CD4-positive, CD25-positive, alpha-beta regulatory T cell (primary cell): ENCODE results near the gene CTNNAL1. TPM values are rescaled to one million over a fixed set of nuclear protein-coding genes. Genes with fewer than 3 reads are reported as not detected.

Experiments used
- ATAC-seq, 2 donors: fragments of 150-1000 bp; cut with Tn5 transposase; one replicate each; pipeline ENCODE4 v1.10.0; 2021; ENCODE audit warnings: low read depth in 2 of 2, moderate number of reproducible peaks in 2 of 2, moderate library complexity in 1 of 2
- DNase-seq, 3 donors: peaks; one replicate each; pipeline versions ENCODE4 v3.0.0 to v3.0.0-alpha.2; 2012 to 2022; ENCODE audit warnings: mixed read lengths in 1 of 3
- H3K27ac ChIP-seq: one replicate; pipeline ENCODE4 v1.7.0; 2013; ENCODE audit warnings: mild to moderate bottlenecking, low read length; ENCODE audit not compliant: insufficient read depth, poor library complexity, severe bottlenecking
- H3K27me3 ChIP-seq: one replicate; pipeline ENCODE4 v1.7.0; 2013; ENCODE audit warnings: low read length; ENCODE audit not compliant: control insufficient read depth, insufficient read depth
- H3K36me3 ChIP-seq: one replicate; pipeline ENCODE4 v1.7.0; 2013; ENCODE audit warnings: mild to moderate bottlenecking, low read length, moderate library complexity; ENCODE audit not compliant: control insufficient read depth, insufficient read depth
- H3K4me1 ChIP-seq: 2 replicates; pipeline ENCODE4 v1.7.0; 2013; ENCODE audit warnings: mild to moderate bottlenecking, low read length; ENCODE audit not compliant: insufficient read depth, control insufficient read depth, poor library complexity, severe bottlenecking
- H3K4me3 ChIP-seq: one replicate; pipeline ENCODE4 v1.7.0; 2013; ENCODE audit warnings: low read depth, mild to moderate bottlenecking, low read length, moderate library complexity
- H3K9me3 ChIP-seq, 2 experiments: 1 replicate in 1 of 2; 2 replicates in 1 of 2; pipeline ENCODE4 v1.7.0; 2013; ENCODE audit warnings: low read length in 2 of 2, mild to moderate bottlenecking in 1 of 2, moderate library complexity in 1 of 2; ENCODE audit not compliant: control insufficient read depth in 2 of 2
- H3K27ac Mint-ChIP-seq, 3 donors: one replicate each; pipeline ENCODE4 v1.8.0; 2020 to 2022; ENCODE audit warnings: mild to moderate bottlenecking in 3 of 3, mixed read lengths in 3 of 3, moderate library complexity in 2 of 3
- H3K27me3 Mint-ChIP-seq: one replicate; pipeline ENCODE4 v1.8.0; 2022; ENCODE audit warnings: mild to moderate bottlenecking, mixed read lengths
- H3K36me3 Mint-ChIP-seq: one replicate; pipeline ENCODE4 v1.8.0; 2020; ENCODE audit warnings: mixed read lengths
- H3K4me1 Mint-ChIP-seq, 4 donors: one replicate each; pipeline ENCODE4 v1.8.0; 2020 to 2022; ENCODE audit warnings: mixed read lengths in 4 of 4, mild to moderate bottlenecking in 1 of 4
- H3K4me3 Mint-ChIP-seq, 4 donors: one replicate each; pipeline ENCODE4 v1.8.0; 2020 to 2022; ENCODE audit warnings: mild to moderate bottlenecking in 4 of 4, mixed read lengths in 4 of 4, moderate library complexity in 3 of 4
- H3K9me3 Mint-ChIP-seq, 7 donors: one replicate each; pipeline ENCODE4 v1.8.0; 2020 to 2022; ENCODE audit warnings: mixed read lengths in 7 of 7, mild to moderate bottlenecking in 3 of 7, moderate library complexity in 2 of 7
- polyA plus RNA-seq, 4 donors: library from polyadenylated mRNA; unstranded; fragments of 300-500 nt; fragmentation: Illumina TruSeq; gene quantifications; one replicate each; pipeline ENCODE4 v1.2.3, GENCODE V29; 2021
- total RNA-seq: library from RNA; stranded (reverse); gene quantifications from one replicate; pipeline ENCODE4 v1.2.3, GENCODE V29; 2022

The CTNNAL1 gene
- total and polyA plus RNA-seq, 5 donors from 2014 or later: 2.2 to 10.6 (median 7.4) TPM

DNA sequence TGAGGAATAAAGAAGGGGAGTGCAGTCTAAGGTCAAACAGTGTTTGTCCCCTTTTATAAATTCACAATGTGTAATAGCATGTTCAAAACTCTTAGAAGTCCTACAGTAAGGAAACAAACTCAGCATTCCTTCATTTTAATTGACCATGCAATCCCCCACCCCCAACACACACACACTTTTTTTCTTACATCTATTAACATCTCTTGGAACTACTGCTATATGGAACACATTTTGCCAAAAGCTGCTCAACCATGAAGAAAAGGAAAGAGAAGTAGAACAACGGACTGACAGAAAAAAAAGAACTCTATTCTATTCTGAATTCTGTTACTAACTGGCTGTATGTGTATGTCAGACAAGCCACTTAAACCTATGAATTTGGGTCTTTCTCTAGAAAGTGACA is 2.8 kb upstream of the CTNNAL1 start:
- H3K4me1 ChIP-seq: peaks cover 19% of the 10 kb centered on the region
- H3K36me3 ChIP-seq: peaks cover 22% of the 10 kb centered on the region
- H3K27me3 ChIP-seq: no peaks in the 10 kb centered on the region
- ATAC-seq (no peak), DNase-seq (no peak)
- H3K4me1 Mint-ChIP-seq: peaks cover 4 to 23% (median 17%) of the 10 kb centered on the region in 4 donors
- H3K4me3 ChIP-seq: no peak overlapping the region
- H3K9me3 ChIP-seq: no peaks in the 10 kb centered on the region
- H3K4me3 Mint-ChIP-seq: peak overlapping the region in 2 of 4 donors; percentile 22 to 33
- no peaks in the 10 kb centered on the region for H3K9me3 Mint-ChIP-seq
- no peak overlapping the region for H3K27ac ChIP-seq
- H3K27me3 Mint-ChIP-seq: no peaks in the 10 kb centered on the region
- peaks cover 21% of the 10 kb centered on the region for H3K36me3 Mint-ChIP-seq
- peak overlapping the region in 1 of 3 donors; percentile 25 for H3K27ac Mint-ChIP-seq

- Histone ChIP-seq H3K27me3 (no peaks in the 10 kb centered on the region), H3K4me1 (peaks cover 29% of the 10 kb centered on the region), H3K36me3 (peaks cover 10% of the 10 kb centered on the region), H3K4me3 (no peak overlapping the region), H3K27ac (peak overlapping the region; percentile 79), H3K9me3 (no peaks in the 10 kb centered on the region)
- no peaks in the 10 kb centered on the region for H3K27me3 Mint-ChIP-seq
- H3K4me1 Mint-ChIP-seq: peaks cover 4 to 31% (median 26%) of the 10 kb centered on the region in 4 donors
- no peak for ATAC-seq
- peaks cover 9% of the 10 kb centered on the region for H3K36me3 Mint-ChIP-seq
- peak overlapping the region; percentile 32 to 92 (median 79) for H3K4me3 Mint-ChIP-seq
- H3K9me3 Mint-ChIP-seq: no peaks in the 10 kb centered on the region
- H3K27ac Mint-ChIP-seq: peak overlapping the region; percentile 92 to 96 (median 94)
- DNase-seq: no peak
Observed at GRCh38 chr9:109014608-109015280, 1.4 kb upstream of the CTNNAL1 start.

GRCh38 chr9:109013679-109014607 is 644 bp upstream of the CTNNAL1 start:
- H3K4me3 ChIP-seq: peak overlapping the region; percentile 55
- peak in 1 of 3 donors; percentile 5 for DNase-seq
- Mint-ChIP-seq H3K4me3 (peak overlapping the region; percentile 90 to 95 (median 91)), H3K4me1 (peaks cover 7 to 31% (median 29%) of the 10 kb centered on the region in 4 donors), H3K9me3 (no peaks in the 10 kb centered on the region), H3K27me3 (no peaks in the 10 kb centered on the region), H3K27ac (peak overlapping the region; percentile 92 to 96 (median 94)), H3K36me3 (peaks cover under 1% of the 10 kb centered on the region)
- peaks cover 29% of the 10 kb centered on the region for H3K4me1 ChIP-seq
- ATAC-seq: no peak
- no peaks in the 10 kb centered on the region for H3K27me3 ChIP-seq
- H3K9me3 ChIP-seq: no peaks in the 10 kb centered on the region
- H3K36me3 ChIP-seq: peaks cover 2% of the 10 kb centered on the region
- peak overlapping the region; percentile 79 for H3K27ac ChIP-seq

- H3K36me3 ChIP-seq: no peaks in the 10 kb centered on the region
- Mint-ChIP-seq H3K4me3 (peak overlapping the region; percentile 95 to 98 (median 96)), H3K4me1 (peaks cover 3 to 31% (median 30%) of the 10 kb centered on the region in 4 donors), H3K27ac (peak overlapping the region; percentile 93 to 97 (median 96)), H3K9me3 (no peaks in the 10 kb centered on the region), H3K27me3 (no peaks in the 10 kb centered on the region), H3K36me3 (no peaks in the 10 kb centered on the region)
- DNase-seq: peak; percentile 22 to 68 (median 40)
- H3K4me1 ChIP-seq: peaks cover 29% of the 10 kb centered on the region
- H3K27ac ChIP-seq: peak overlapping the region; percentile 79
- no peaks in the 10 kb centered on the region for H3K9me3 ChIP-seq
- H3K27me3 ChIP-seq: no peaks in the 10 kb centered on the region
- ATAC-seq: peak in 1 of 2 donors; percentile 14
- peak overlapping the region; percentile 89 for H3K4me3 ChIP-seq
Observed at GRCh38 chr9:109012009-109012875, 1.1 kb downstream of the CTNNAL1 start.

DNA sequence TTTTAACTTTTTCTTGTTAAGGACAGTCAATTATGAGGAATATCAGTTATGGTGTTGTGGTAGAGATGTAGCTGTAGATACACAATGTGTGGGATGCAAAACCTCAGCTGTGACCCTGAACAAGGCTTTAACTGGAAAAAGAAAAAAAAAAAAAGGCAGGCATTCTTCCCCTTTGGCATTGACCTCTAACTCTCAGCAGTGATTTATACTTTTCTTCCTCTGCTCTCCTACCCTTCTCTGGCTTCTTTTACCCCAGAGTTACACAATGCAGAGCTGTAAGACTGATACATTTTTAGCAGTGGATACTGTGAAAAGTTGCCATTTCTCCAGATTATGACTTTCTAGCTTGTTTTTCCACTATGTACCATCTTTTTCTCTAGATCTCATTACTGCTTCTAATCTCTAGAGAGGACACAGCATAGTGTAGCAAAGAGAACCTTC is 2.0 kb downstream of the CTNNAL1 start:
- H3K4me3 ChIP-seq: peak overlapping the region; percentile 89
- no peaks in the 10 kb centered on the region for H3K27me3 ChIP-seq
- Mint-ChIP-seq H3K4me1 (peaks cover 3 to 31% (median 30%) of the 10 kb centered on the region in 4 donors), H3K4me3 (peak overlapping the region; percentile 95 to 98 (median 96)), H3K27me3 (no peaks in the 10 kb centered on the region), H3K36me3 (no peaks in the 10 kb centered on the region), H3K9me3 (no peaks in the 10 kb centered on the region), H3K27ac (peak overlapping the region in 2 of 3 donors; percentile 84 to 96)
- H3K27ac ChIP-seq: no peak overlapping the region
- no peaks in the 10 kb centered on the region for H3K36me3 ChIP-seq
- ATAC-seq: no peak
- no peak for DNase-seq
- H3K4me1 ChIP-seq: peaks cover 29% of the 10 kb centered on the region
- no peaks in the 10 kb centered on the region for H3K9me3 ChIP-seq

DNA sequence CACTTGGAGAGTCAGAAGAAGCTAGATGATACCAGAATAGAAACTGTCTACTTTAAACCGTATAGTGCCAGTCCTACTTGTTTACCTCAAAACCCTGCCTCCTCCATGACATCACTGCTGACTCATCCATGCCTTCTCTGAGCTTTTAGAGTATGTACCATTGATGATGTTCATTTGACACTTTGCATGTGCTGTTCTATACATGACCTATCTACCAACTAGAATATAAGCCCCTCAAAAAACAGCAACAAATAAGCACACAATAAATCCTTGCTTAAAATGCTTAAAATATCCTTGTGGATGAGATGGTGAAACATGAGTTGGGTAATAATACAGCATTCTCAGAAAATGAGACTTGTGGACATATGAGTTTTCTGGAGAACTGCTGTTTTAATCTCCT is 2.6 kb downstream of the CTNNAL1 start:
- Histone ChIP-seq H3K36me3 (no peaks in the 10 kb centered on the region), H3K4me1 (peaks cover 29% of the 10 kb centered on the region), H3K27ac (no peak overlapping the region), H3K4me3 (peak overlapping the region; percentile 32), H3K9me3 (no peaks in the 10 kb centered on the region), H3K27me3 (no peaks in the 10 kb centered on the region)
- ATAC-seq (peak; percentile 50 to 53), DNase-seq (peak; percentile 59 to 92 (median 61))
- H3K4me1 Mint-ChIP-seq: peaks cover 3 to 31% (median 30%) of the 10 kb centered on the region in 4 donors
- H3K27me3 Mint-ChIP-seq: no peaks in the 10 kb centered on the region
- H3K27ac Mint-ChIP-seq: peak overlapping the region; percentile 23 to 96 (median 84)
- peak overlapping the region; percentile 23 to 98 (median 50) for H3K4me3 Mint-ChIP-seq
- no peaks in the 10 kb centered on the region for H3K36me3 Mint-ChIP-seq
- H3K9me3 Mint-ChIP-seq: no peaks in the 10 kb centered on the region

- peak overlapping the region in 1 of 4 donors; percentile 23 for H3K4me3 Mint-ChIP-seq
- peaks cover 0 to 13% (median 5%) of the 10 kb centered on the region in 7 donors for H3K9me3 Mint-ChIP-seq
- H3K27ac Mint-ChIP-seq: no peak overlapping the region
- no peaks in the 10 kb centered on the region for H3K36me3 ChIP-seq
- no peak overlapping the region for H3K4me3 ChIP-seq
- peaks cover 7 to 11% of the 10 kb centered on the region in 2 experiments for H3K9me3 ChIP-seq
- ATAC-seq (no peak), DNase-seq (no peak)
- H3K4me1 ChIP-seq: peaks cover 6% of the 10 kb centered on the region
- peaks cover 5% of the 10 kb centered on the region for H3K36me3 Mint-ChIP-seq
- no peaks in the 10 kb centered on the region for H3K27me3 Mint-ChIP-seq
- H3K4me1 Mint-ChIP-seq: peaks cover 7 to 23% (median 13%) of the 10 kb centered on the region in 4 donors
- no peak overlapping the region for H3K27ac ChIP-seq
- H3K27me3 ChIP-seq: no peaks in the 10 kb centered on the region
Observed at GRCh38 chr9:109005678-109006077, 7.6 kb downstream of the CTNNAL1 start.
